HepG2 (cell line): ENCODE data around the gene CR1L. TPM values are rescaled to one million over a fixed set of nuclear protein-coding genes. Genes with fewer than 3 reads are reported as not detected.

Experiments used
- HMG20B ChIP-seq: conservative IDR thresholded peaks from 2 replicates; pipeline ENCODE4 v1.6.1; 2016; ENCODE audit warnings: missing genetic modification reagents, missing compliant biosample characterization
- ISL2 ChIP-seq: sonication (generic); formaldehyde crosslinking; IDR thresholded peaks from 2 replicates; pipeline ENCODE4 v1.5.0; 2020; ENCODE audit warnings: missing genetic modification reagents
- POLR2AphosphoS5 ChIP-seq: IDR thresholded peaks from 2 replicates; pipeline ENCODE4 v1.6.1; 2012; ENCODE audit warnings: low read depth, low read length
- RBFOX2 ChIP-seq: fragments of 200-400 bp; formaldehyde crosslinking; IDR thresholded peaks from 2 replicates; pipeline ENCODE4 v1.6.1; 2017; ENCODE audit warnings: low read depth, mild to moderate bottlenecking, low read length
- ZNF251 ChIP-seq: sonication (generic); formaldehyde crosslinking; IDR thresholded peaks from 2 replicates; pipeline ENCODE4 v1.9.0; 2021; ENCODE audit warnings: mild to moderate bottlenecking, missing genetic modification reagents
- ZNF343 ChIP-seq: sonication (generic); formaldehyde crosslinking; IDR thresholded peaks from 2 replicates; pipeline ENCODE4 v1.4.0; 2020; ENCODE audit warnings: mild to moderate bottlenecking, missing genetic modification reagents
- ZZZ3 ChIP-seq: sonication (generic); formaldehyde crosslinking; IDR thresholded peaks from 2 replicates; pipeline ENCODE4 v1.4.0; 2020; ENCODE audit warnings: missing genetic modification reagents, mild to moderate bottlenecking, borderline replicate concordance
- polyA plus RNA-seq, 8 experiments: library from polyadenylated mRNA; depleted of rRNA in 3 of 8; stranded (reverse) in 7 of 8; unstranded in 1 of 8; fragments of >200 nt; fragmentation: Illumina TruSeq in 4 of 8; extraction: Trizol in 4 of 8; gene quantifications; 2 replicates each; pipeline versions ENCODE4 v1.2.1 to v1.2.3, GENCODE V29; 2011 to 2016; ENCODE audit warnings: low read depth in 4 of 8, missing spikeins in 1 of 8, mixed read lengths in 1 of 8; ENCODE audit not compliant: insufficient read depth in 1 of 8
- total RNA-seq, 5 experiments: library from RNA; depleted of rRNA; stranded (reverse); fragments of >200 nt; fragmentation: Illumina TruSeq; extraction: Trizol; gene quantifications; 2 replicates each; pipeline ENCODE4 v1.2.3, GENCODE V29; 2016; ENCODE audit warnings: low read depth in 1 of 5
- TF ChIP-seq, protein P1 (sequence below): sonication (generic); formaldehyde crosslinking; IDR thresholded peaks from 2 replicates; pipeline ENCODE4 v1.5.0; 2020; ENCODE audit warnings: mild to moderate bottlenecking, missing genetic modification reagents
- TF ChIP-seq, protein P2 (sequence below): IDR thresholded peaks from 2 replicates; pipeline ENCODE4 v1.6.1; 2016; ENCODE audit warnings: missing biosample characterization, missing genetic modification reagents, low read depth
- TF ChIP-seq, protein P3 (sequence below): sonication (generic); formaldehyde crosslinking; IDR thresholded peaks from 2 replicates; pipeline ENCODE4 v1.4.0; 2020; ENCODE audit warnings: low read depth, mild to moderate bottlenecking, missing genetic modification reagents

The CR1L gene
- total and polyA plus RNA-seq, 2 of the 13 experiments (the other 11 are each of a cell fraction or from before 2014, with no cell fraction given): not detected

DNA sequence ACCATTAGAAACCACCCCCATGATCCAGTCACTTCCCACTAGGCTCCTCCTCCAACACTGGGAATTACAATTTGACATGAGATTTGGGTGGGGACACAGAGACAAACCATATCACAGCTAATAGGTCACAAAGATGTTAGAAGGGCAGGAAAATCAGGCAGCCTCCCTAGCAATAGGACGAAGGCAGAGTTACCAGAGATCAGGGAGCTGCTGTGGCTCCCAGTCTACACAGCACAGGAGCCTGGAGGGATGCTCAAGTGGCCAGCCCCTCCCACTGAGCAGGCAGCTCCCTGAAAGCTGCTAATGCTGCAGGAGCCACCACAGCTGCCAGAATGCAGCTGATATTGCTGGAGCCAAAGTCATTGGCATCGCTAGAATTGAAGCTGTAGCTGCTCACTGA is 51.0 kb downstream of the CR1L start (continued):
- TF ChIP-seq, protein P1, sequence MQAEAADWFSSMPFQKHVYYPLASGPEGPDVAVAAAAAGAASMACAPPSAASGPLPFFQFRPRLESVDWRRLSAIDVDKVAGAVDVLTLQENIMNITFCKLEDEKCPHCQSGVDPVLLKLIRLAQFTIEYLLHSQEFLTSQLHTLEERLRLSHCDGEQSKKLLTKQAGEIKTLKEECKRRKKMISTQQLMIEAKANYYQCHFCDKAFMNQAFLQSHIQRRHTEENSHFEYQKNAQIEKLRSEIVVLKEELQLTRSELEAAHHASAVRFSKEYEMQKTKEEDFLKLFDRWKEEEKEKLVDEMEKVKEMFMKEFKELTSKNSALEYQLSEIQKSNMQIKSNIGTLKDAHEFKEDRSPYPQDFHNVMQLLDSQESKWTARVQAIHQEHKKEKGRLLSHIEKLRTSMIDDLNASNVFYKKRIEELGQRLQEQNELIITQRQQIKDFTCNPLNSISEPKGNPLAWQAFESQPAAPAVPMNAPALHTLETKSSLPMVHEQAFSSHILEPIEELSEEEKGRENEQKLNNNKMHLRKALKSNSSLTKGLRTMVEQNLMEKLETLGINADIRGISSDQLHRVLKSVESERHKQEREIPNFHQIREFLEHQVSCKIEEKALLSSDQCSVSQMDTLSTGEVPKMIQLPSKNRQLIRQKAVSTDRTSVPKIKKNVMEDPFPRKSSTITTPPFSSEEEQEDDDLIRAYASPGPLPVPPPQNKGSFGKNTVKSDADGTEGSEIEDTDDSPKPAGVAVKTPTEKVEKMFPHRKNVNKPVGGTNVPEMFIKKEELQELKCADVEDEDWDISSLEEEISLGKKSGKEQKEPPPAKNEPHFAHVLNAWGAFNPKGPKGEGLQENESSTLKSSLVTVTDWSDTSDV (CRISPR knock-in tag): no peak
- TF ChIP-seq HMG20B (no peak), RBFOX2 (no peak), ZNF251 (CRISPR knock-in tag) (no peak), ISL2 (CRISPR knock-in tag) (no peak), ZZZ3 (CRISPR knock-in tag) (no peak), ZNF343 (CRISPR knock-in tag) (no peak), POLR2AphosphoS5 (no peak)
- TF ChIP-seq, protein P2, sequence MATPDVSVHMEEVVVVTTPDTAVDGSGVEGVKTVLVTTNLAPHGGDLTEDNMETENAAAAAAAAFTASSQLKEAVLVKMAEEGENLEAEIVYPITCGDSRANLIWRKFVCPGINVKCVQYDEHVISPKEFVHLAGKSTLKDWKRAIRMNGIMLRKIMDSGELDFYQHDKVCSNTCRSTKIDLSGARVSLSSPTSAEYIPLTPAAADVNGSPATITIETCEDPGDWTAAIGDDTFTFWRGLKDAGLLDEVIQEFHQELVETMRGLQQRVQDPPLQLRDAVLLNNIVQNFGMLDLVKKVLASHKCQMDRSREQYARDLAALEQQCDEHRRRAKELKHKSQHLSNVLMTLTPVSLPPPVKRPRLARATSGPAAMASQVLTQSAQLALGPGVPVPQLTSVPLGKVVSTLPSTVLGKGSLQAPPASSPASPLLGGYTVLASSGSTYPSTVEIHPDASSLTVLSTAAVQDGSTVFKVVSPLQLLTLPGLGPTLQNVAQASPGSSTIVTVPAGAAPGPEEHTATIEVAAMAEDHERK: no peak
- TF ChIP-seq, protein P3, sequence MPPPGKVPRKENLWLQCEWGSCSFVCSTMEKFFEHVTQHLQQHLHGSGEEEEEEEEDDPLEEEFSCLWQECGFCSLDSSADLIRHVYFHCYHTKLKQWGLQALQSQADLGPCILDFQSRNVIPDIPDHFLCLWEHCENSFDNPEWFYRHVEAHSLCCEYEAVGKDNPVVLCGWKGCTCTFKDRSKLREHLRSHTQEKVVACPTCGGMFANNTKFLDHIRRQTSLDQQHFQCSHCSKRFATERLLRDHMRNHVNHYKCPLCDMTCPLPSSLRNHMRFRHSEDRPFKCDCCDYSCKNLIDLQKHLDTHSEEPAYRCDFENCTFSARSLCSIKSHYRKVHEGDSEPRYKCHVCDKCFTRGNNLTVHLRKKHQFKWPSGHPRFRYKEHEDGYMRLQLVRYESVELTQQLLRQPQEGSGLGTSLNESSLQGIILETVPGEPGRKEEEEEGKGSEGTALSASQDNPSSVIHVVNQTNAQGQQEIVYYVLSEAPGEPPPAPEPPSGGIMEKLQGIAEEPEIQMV: no peak
